Measurements from ENCODE around the gene B4GAT1.
"Not testable (repeated sequence)": the region's sequence is repeated elsewhere in the genome, so short reads cannot be mapped to it uniquely, and the experiment has no call there.

The B4GAT1 gene

DNA sequence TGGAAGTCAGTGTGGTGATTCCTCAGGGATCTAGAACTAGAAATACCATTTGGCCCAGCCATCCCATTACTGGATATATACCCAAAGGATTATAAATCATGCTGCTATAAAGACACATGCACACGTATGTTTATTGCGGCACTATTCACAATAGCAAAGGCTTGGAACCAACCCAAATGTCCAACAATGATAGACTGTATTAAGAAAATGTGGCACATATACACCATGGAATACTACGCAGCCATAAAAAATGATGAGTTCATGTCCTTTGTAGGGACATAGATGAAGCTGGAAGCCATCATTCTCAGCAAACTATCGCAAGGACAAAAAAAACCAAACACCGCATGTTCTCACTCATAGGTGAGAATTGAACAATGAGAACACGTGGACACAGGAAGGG lies 26.7 kb downstream of the B4GAT1 start:
- not testable (repeated sequence) for H3K4me3 ChIP-seq (ENCODE audit: low read length); H3K27me3 ChIP-seq (ENCODE audit: control insufficient read depth, insufficient read depth, low read length); H3K9me3 ChIP-seq (ENCODE audit: control insufficient read depth, insufficient read depth, low read length); H3K36me3 ChIP-seq (ENCODE audit: control insufficient read depth, insufficient read depth, low read length); H3K27ac ChIP-seq (ENCODE audit: low read length); DNase-seq (ENCODE audit: low read depth, low spot score)
- WGBS (ENCODE audit: insufficient coverage, insufficient read length): no CpG with 5 or more reads among the region's 6 CpGs
- peaks cover 23% of the 10 kb centered on the region for H3K4me1 ChIP-seq (ENCODE audit: control insufficient read depth, insufficient read depth, low read length)

GRCh38 chr11:66320289-66320688 lies 27.1 kb downstream of the B4GAT1 start:
- H3K9me3 ChIP-seq (ENCODE audit: control insufficient read depth, insufficient read depth, low read length); H3K27me3 ChIP-seq (ENCODE audit: control insufficient read depth, insufficient read depth, low read length); DNase-seq (ENCODE audit: low read depth, low spot score); H3K27ac ChIP-seq (ENCODE audit: low read length); H3K4me3 ChIP-seq (ENCODE audit: low read length); H3K36me3 ChIP-seq (ENCODE audit: control insufficient read depth, insufficient read depth, low read length): not testable (repeated sequence)
- H3K4me1 ChIP-seq (ENCODE audit: control insufficient read depth, insufficient read depth, low read length): peaks cover 22% of the 10 kb centered on the region
- no CpG with 5 or more reads among the region's 2 CpGs for WGBS (ENCODE audit: insufficient coverage, insufficient read length)

- no CpG with 5 or more reads among the region's 3 CpGs for WGBS (ENCODE audit: insufficient coverage, insufficient read length)
- Histone ChIP-seq H3K27me3 (ENCODE audit: control insufficient read depth, insufficient read depth, low read length) (no peaks in the 10 kb centered on the region), H3K4me1 (ENCODE audit: control insufficient read depth, insufficient read depth, low read length) (peaks cover 19% of the 10 kb centered on the region), H3K27ac (ENCODE audit: low read length) (no peak overlapping the region), H3K36me3 (ENCODE audit: control insufficient read depth, insufficient read depth, low read length) (no peaks in the 10 kb centered on the region; the same call in 1 of the 2 replicates), H3K4me3 (ENCODE audit: low read length) (no peak overlapping the region), H3K9me3 (ENCODE audit: control insufficient read depth, insufficient read depth, low read length) (no peaks in the 10 kb centered on the region)
- DNase-seq (ENCODE audit: low read depth, low spot score): no peak
Observed at GRCh38 chr11:66318600-66318970, 28.8 kb downstream of the B4GAT1 start.

DNA sequence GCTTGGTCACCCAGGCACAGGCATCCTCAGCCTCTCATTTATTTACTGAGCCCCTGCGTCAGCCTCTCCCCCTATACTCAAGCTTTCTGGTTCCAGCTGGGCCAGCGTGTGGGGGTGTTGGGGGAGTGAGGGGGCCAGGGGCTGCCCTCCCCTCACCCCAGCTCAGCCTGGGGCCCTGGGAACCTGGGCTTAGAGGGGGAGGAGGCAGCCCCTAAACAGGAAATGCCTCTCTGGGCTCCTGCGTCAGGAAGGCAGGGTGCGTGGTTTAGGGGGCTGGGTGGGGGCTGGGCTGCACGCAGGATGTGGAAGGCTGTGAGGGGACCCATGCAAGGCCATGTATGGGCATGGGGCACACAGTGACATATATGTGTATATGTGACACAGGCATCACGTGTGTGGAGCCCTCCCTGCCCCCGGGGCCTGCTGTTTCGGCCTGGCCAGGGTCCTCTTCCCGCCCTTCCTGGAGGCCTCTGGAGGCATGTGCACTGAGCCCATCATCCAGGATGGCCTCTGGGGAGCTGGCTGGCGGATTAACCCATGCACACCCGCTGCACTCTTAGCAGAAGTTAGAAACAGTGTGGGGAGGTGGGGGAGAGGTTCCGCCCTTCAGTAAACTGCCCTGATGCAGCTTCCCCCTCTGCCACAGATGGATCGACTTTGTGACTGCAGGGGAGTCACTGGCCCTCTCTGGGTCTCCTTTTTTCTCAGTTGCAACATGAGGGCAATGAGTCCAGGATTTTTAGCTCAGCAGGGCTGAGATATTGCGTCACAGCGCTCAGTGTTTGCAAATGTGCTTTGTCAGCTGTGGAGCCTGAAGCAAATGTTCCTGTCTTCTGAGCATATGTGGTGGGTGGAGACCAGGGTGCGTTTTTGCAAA lies 29.5 kb downstream of the B4GAT1 start:
- Histone ChIP-seq H3K36me3 (ENCODE audit: control insufficient read depth, insufficient read depth, low read length) (no peaks in the 10 kb centered on the region; the same call in 1 of the 2 replicates), H3K27me3 (ENCODE audit: control insufficient read depth, insufficient read depth, low read length) (no peaks in the 10 kb centered on the region), H3K27ac (ENCODE audit: low read length) (no peak overlapping the region), H3K9me3 (ENCODE audit: control insufficient read depth, insufficient read depth, low read length) (no peaks in the 10 kb centered on the region), H3K4me3 (ENCODE audit: low read length) (no peak overlapping the region), H3K4me1 (ENCODE audit: control insufficient read depth, insufficient read depth, low read length) (peaks cover 19% of the 10 kb centered on the region)
- DNase-seq (ENCODE audit: low read depth, low spot score): no peak
- no CpG with 5 or more reads among the region's 16 CpGs for WGBS (ENCODE audit: insufficient coverage, insufficient read length)

DNA sequence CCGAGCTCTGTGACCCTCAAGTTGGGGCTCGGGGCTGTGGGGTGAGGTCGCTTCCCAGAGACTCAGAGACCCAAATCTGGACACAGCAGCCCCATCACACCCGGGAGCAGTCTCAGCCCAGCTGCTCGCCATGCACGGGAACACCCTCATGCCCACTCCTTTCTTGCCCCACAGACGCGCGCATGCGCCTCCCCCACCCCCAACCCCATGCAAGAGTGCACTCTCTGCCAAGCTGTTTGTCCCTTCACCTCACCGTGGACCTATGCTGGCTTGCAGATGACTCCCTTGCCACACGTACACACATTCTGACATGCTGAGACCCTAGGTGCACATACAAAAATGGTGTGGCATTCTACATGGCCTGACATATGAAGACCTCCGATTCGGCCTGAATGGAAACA lies 30.1 kb downstream of the B4GAT1 start:
- no CpG with 5 or more reads among the region's 14 CpGs for WGBS (ENCODE audit: insufficient coverage, insufficient read length)
- H3K4me3 ChIP-seq (ENCODE audit: low read length): no peak overlapping the region

GRCh38 chr11:66316849-66317251 lies 30.6 kb downstream of the B4GAT1 start, which contains the start of gene CD248:
CD248 (minus strand) TSS chr11:66317044; CDS start chr11:66317027, 17 bp downstream.
- no peaks in the 10 kb centered on the region; the same call in 1 of the 2 replicates for H3K36me3 ChIP-seq (ENCODE audit: control insufficient read depth, insufficient read depth, low read length)
- H3K27ac ChIP-seq (ENCODE audit: low read length): no peak within 1 kb of the TSS
- WGBS (ENCODE audit: insufficient coverage, insufficient read length): no CpG with 5 or more reads among the region's 29 CpGs
- no peak within 1 kb of the TSS for H3K4me3 ChIP-seq (ENCODE audit: low read length)
- H3K4me1 ChIP-seq (ENCODE audit: control insufficient read depth, insufficient read depth, low read length): peaks cover 19% of the 10 kb centered on the region
- DNase-seq (ENCODE audit: low read depth, low spot score): no peak
- no peaks in the 10 kb centered on the region for H3K27me3 ChIP-seq (ENCODE audit: control insufficient read depth, insufficient read depth, low read length)
- no peaks in the 10 kb centered on the region for H3K9me3 ChIP-seq (ENCODE audit: control insufficient read depth, insufficient read depth, low read length)

More for the DNA sequence above, 30.1 kb downstream of the B4GAT1 start:
- Histone ChIP-seq H3K36me3 (ENCODE audit: control insufficient read depth, insufficient read depth, low read length) (no peaks in the 10 kb centered on the region; the same call in 1 of the 2 replicates), H3K27ac (ENCODE audit: low read length) (no peak overlapping the region), H3K4me1 (ENCODE audit: control insufficient read depth, insufficient read depth, low read length) (peaks cover 19% of the 10 kb centered on the region), H3K9me3 (ENCODE audit: control insufficient read depth, insufficient read depth, low read length) (no peaks in the 10 kb centered on the region), H3K27me3 (ENCODE audit: control insufficient read depth, insufficient read depth, low read length) (no peaks in the 10 kb centered on the region)
- DNase-seq (ENCODE audit: low read depth, low spot score): no peak

GRCh38 chr11:66315921-66316811 lies 31.3 kb downstream of the B4GAT1 start:
- WGBS (ENCODE audit: insufficient coverage, insufficient read length): no CpG with 5 or more reads among the region's 52 CpGs
- Histone ChIP-seq H3K9me3 (ENCODE audit: control insufficient read depth, insufficient read depth, low read length) (no peaks in the 10 kb centered on the region), H3K36me3 (ENCODE audit: control insufficient read depth, insufficient read depth, low read length) (no peaks in the 10 kb centered on the region; the same call in 1 of the 2 replicates), H3K27me3 (ENCODE audit: control insufficient read depth, insufficient read depth, low read length) (no peaks in the 10 kb centered on the region), H3K27ac (ENCODE audit: low read length) (no peak overlapping the region), H3K4me3 (ENCODE audit: low read length) (no peak overlapping the region), H3K4me1 (ENCODE audit: control insufficient read depth, insufficient read depth, low read length) (peaks cover 19% of the 10 kb centered on the region)
- no peak for DNase-seq (ENCODE audit: low read depth, low spot score)

DNA sequence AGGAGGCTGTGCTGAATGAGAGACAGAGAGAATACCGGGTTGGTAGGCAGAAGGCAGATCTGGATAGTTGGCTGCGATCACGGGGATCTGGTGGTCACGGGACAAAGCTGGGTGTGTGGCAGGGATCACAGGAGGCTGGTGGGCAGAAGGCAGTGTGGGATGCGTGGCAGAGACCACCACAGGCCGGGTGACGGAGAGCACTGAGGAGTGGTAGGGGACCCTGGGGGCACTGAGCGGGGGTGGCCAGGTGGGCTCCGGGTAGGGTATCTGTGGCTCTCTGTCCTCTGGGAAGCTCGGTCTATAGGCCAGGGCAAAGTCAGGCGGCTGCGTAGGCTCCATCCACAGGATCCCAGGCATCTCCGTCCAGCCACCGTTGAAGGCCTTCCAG lies 31.9 kb downstream of the B4GAT1 start:
- Histone ChIP-seq H3K4me3 (ENCODE audit: low read length) (no peak overlapping the region), H3K27me3 (ENCODE audit: control insufficient read depth, insufficient read depth, low read length) (no peaks in the 10 kb centered on the region)

DNA sequence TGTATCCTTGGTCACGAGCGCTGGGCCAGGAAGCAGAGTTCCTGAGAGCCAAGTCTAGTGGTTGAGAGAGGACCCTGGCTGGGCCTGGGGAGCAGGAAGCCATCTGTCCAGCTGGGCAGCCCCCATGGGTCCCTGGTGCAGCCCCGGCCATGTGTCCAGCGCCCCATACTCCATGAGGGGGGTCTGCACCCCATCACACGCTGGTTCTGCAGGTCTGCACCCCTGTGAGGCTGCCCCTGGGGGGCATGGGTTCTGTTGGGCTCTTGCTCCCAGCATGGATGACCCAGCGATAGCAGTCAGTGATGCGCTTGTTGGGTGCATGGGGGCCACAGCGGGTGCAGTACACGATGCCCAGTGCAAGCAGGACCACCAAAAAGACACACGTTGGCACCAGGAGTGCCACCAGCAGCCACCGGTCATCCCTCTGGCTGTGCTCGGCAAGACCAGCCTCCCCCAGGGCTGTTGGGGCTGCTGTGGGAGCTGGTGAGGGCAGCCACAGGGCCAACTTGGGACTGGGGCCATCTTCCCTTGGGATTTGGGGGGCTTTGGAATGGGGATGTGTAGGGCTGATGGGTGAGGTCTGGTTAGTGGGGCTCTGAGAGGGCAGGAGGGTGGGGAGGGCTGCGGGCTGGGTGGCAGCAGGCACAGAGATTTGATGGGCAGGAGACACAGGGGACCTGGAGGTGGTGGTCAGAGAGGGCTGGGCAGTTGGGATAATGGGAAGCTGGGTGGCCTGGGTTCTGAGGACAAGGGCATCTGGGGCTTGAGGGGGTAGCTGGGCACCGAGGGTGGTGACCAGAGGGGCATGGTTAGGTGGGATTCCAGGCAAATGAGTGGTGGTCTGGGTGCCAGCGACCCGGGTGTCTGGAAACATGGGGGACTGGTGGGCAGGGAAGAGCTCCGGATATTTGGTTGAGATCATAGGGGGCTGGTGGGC lies 32.6 kb downstream of the B4GAT1 start:
- Histone ChIP-seq H3K4me3 (ENCODE audit: low read length) (no peak overlapping the region), H3K36me3 (ENCODE audit: control insufficient read depth, insufficient read depth, low read length) (no peaks in the 10 kb centered on the region; the same call in 1 of the 2 replicates), H3K27me3 (ENCODE audit: control insufficient read depth, insufficient read depth, low read length) (no peaks in the 10 kb centered on the region), H3K27ac (ENCODE audit: low read length) (no peak overlapping the region), H3K9me3 (ENCODE audit: control insufficient read depth, insufficient read depth, low read length) (no peaks in the 10 kb centered on the region), H3K4me1 (ENCODE audit: control insufficient read depth, insufficient read depth, low read length) (peaks cover 19% of the 10 kb centered on the region)
- no CpG with 5 or more reads among the region's 17 CpGs for WGBS (ENCODE audit: insufficient coverage, insufficient read length)
- no peak for DNase-seq (ENCODE audit: low read depth, low spot score)

More for the DNA sequence above, 31.9 kb downstream of the B4GAT1 start:
- Histone ChIP-seq H3K27ac (ENCODE audit: low read length) (no peak overlapping the region), H3K9me3 (ENCODE audit: control insufficient read depth, insufficient read depth, low read length) (no peaks in the 10 kb centered on the region), H3K36me3 (ENCODE audit: control insufficient read depth, insufficient read depth, low read length) (no peaks in the 10 kb centered on the region; the same call in 1 of the 2 replicates), H3K4me1 (ENCODE audit: control insufficient read depth, insufficient read depth, low read length) (peaks cover 19% of the 10 kb centered on the region)
- no peak for DNase-seq (ENCODE audit: low read depth, low spot score)
- WGBS (ENCODE audit: insufficient coverage, insufficient read length): no CpG with 5 or more reads among the region's 14 CpGs

Measured in iPS DF 6.9 (cell line).